GM12878 (cell line): ENCODE data around the gene TMEM170B. TPM values are rescaled to one million over a fixed set of nuclear protein-coding genes. Genes with fewer than 3 reads are reported as not detected.

Experiments used
- ATAC-seq: fragments of 200-7000 bp; cut with Tn5 transposase; 3 replicates; pipeline ENCODE4 v1.9.1; 2020; ENCODE audit warnings: mild to moderate bottlenecking, moderate library complexity
- BruUV-seq: library from RNA; stranded (reverse); fragments of 400-500 nt; replicated peaks from 2 replicates; lab custom pipeline; 2021; lab: Mats Ljungman, UMichigan
- CTCF ChIA-PET: fragments of 300-600 bp; sonication (Branson Sonifier 250); formaldehyde crosslinking; extraction: SDS; loops from one replicate; lab custom pipeline; 2021; ENCODE audit warnings: inconsistent platforms; lab: Yijun Ruan, JAX
- POLR2A ChIA-PET: fragments of 350-600 bp; formaldehyde crosslinking; extraction: SDS; loops from one replicate; lab custom pipeline; 2021; ENCODE audit warnings: inconsistent platforms; lab: Charles Lee
- RAD21 ChIA-PET: fragments of 300-600 bp; sonication (Branson Sonifier 250); formaldehyde crosslinking; loops from one replicate; lab custom pipeline; 2023; ENCODE audit warnings: antibody characterized with exemption; ENCODE audit not compliant: unreplicated experiment; lab: Charles Lee
- SMC1A ChIA-PET: fragments of 300-600 bp; sonication (Branson Sonifier 250); formaldehyde crosslinking; loops from one replicate; lab custom pipeline; 2023; ENCODE audit not compliant: unreplicated experiment, uncharacterized antibody; lab: Charles Lee
- DNase-seq: peaks from one replicate; pipeline ENCODE4 v3.0.0-alpha.2; 2011; ENCODE audit warnings: low read depth, low spot score
- FAIRE-seq: peaks from 3 replicates; lab custom pipeline; 2011; peaks lifted over from hg19 to GRCh38; lab: Jason Lieb, UNC
- H2AFZ ChIP-seq: 2 replicates; pipeline ENCODE4 v1.6.0; 2011; ENCODE audit warnings: low read depth, low read length, control low read depth; ENCODE audit not compliant: control insufficient read depth
- H3K27ac ChIP-seq: 2 replicates; pipeline ENCODE4 v1.5.1; 2011; ENCODE audit warnings: control low read depth; ENCODE audit not compliant: control insufficient read depth, insufficient read depth
- H3K27me3 ChIP-seq, 2 experiments: replicated peaks in 1 of 2; 2 replicates each; pipeline versions ENCODE4 v1.6.0 to v1.6.1; 2011; ENCODE audit warnings: low read length in 1 of 2; ENCODE audit not compliant: control insufficient read depth in 2 of 2, insufficient read depth in 2 of 2
- H3K36me3 ChIP-seq, 2 experiments: 2 replicates each; pipeline ENCODE4 v1.5.1; 2011; ENCODE audit warnings: low read length in 1 of 2; ENCODE audit not compliant: control insufficient read depth in 2 of 2, insufficient read depth in 2 of 2
- H3K4me1 ChIP-seq: 2 replicates; pipeline ENCODE4 v1.6.1; 2011; ENCODE audit warnings: mild to moderate bottlenecking, low read length, moderate library complexity, mixed read lengths; ENCODE audit not compliant: control insufficient read depth, insufficient read depth
- H3K4me2 ChIP-seq: 2 replicates; pipeline ENCODE4 v1.6.0; 2011; ENCODE audit warnings: control low read depth; ENCODE audit not compliant: control insufficient read depth, insufficient read depth
- H3K4me3 ChIP-seq: fragments of 200-600 bp; sonication (generic); 2 replicates; pipeline ENCODE4 v1.5.1; 2016
- H3K79me2 ChIP-seq: 2 replicates; pipeline ENCODE4 v1.6.0; 2011; ENCODE audit warnings: low read length; ENCODE audit not compliant: control insufficient read depth, insufficient read depth
- H3K9ac ChIP-seq: 2 replicates; pipeline ENCODE4 v1.8.0; 2011; ENCODE audit warnings: low read length, control low read depth, mixed read lengths; ENCODE audit not compliant: control insufficient read depth, insufficient read depth
- H3K9me3 ChIP-seq: replicated peaks from 3 replicates; pipeline ENCODE4 v1.5.1; 2011; ENCODE audit warnings: mild to moderate bottlenecking, low read length; ENCODE audit not compliant: control insufficient read depth, insufficient read depth
- H4K20me1 ChIP-seq: 2 replicates; pipeline ENCODE4 v1.6.0; 2011; ENCODE audit not compliant: control insufficient read depth, insufficient read depth
- ATF7 ChIP-seq: fragments of 450-650 bp; IDR thresholded peaks from 2 replicates; pipeline ENCODE4 v1.6.1; 2016; ENCODE audit warnings: low read depth, mild to moderate bottlenecking
- CEBPB ChIP-seq, 2 experiments: fragments of 150-350 bp in 1 of 2; IDR thresholded peaks; 2 replicates each; pipeline ENCODE4 v1.6.1; 2012 to 2014; ENCODE audit warnings: low read depth in 2 of 2, low read length in 2 of 2, borderline replicate concordance in 1 of 2, inconsistent platforms in 1 of 2
- CHD1 ChIP-seq: IDR thresholded peaks from 2 replicates; pipeline ENCODE4 v1.6.1; 2012; ENCODE audit warnings: low read depth, low read length, improper control_type of control experiment
- JUNB ChIP-seq: IDR thresholded peaks from 2 replicates; pipeline ENCODE4 v1.6.1; 2016; ENCODE audit warnings: antibody characterized with exemption, mild to moderate bottlenecking
- KAT2A ChIP-seq: conservative IDR thresholded peaks from 2 replicates; pipeline ENCODE4 v1.6.1; 2011; ENCODE audit warnings: low read depth, low read length; ENCODE audit not compliant: control insufficient read depth
- RBBP5 ChIP-seq: fragments of 200-600 bp; sonication (generic); conservative IDR thresholded peaks from 2 replicates; pipeline ENCODE4 v1.6.1; 2016
- TCF3 ChIP-seq: IDR thresholded peaks from 2 replicates; pipeline ENCODE4 v1.6.1; 2012; ENCODE audit warnings: low read depth, mild to moderate bottlenecking, low read length, borderline replicate concordance; ENCODE audit not compliant: insufficient read depth
- WRNIP1 ChIP-seq: IDR thresholded peaks from 2 replicates; pipeline ENCODE4 v1.6.1; 2011; ENCODE audit warnings: low read depth, low read length, improper control_type of control experiment, borderline replicate concordance
- ZNF217 ChIP-seq: fragments of 450-650 bp; IDR thresholded peaks from 2 replicates; pipeline ENCODE4 v1.6.1; 2017; ENCODE audit warnings: antibody characterized with exemption, mild to moderate bottlenecking
- ZZZ3 ChIP-seq: IDR thresholded peaks from 2 replicates; pipeline ENCODE4 v1.6.1; 2011; ENCODE audit warnings: low read depth; ENCODE audit not compliant: control insufficient read depth, insufficient read length
- WGBS: methylation state at CpG from one replicate; pipeline ENCODE4 v1.1.6; 2016; ENCODE audit warnings: low lambda C conversion rate; ENCODE audit not compliant: insufficient replicate concordance, insufficient coverage; ENCODE audit errors: missing lambda C conversion rate; 5-methylcytosine and 5-hydroxymethylcytosine counted together
- in situ Hi-C: fragments of 300-500 bp; cut with MboI; formaldehyde crosslinking; loops from 9 replicates; pipeline ENCODE4 v1.14.3; 2018; ENCODE audit warnings: mixed read lengths
- intact Hi-C: fragments of 100-400 bp; cut with micrococcal nuclease; formaldehyde crosslinking; loops from one replicate; pipeline ENCODE4 v1.14.2; 2022; ENCODE audit not compliant: unreplicated experiment
- polyA plus RNA-seq, 11 experiments: library from polyadenylated mRNA; depleted of rRNA in 4 of 11; unstranded in 6 of 11; stranded (reverse) in 5 of 11; fragments of >200 nt; fragmentation: Nextera tagmentation in 4 of 11; fragmentation: Illumina TruSeq in 1 of 11; extraction: Ambion mirVana in 4 of 11; extraction: Trizol in 1 of 11; gene quantifications; 1 replicate in 1 of 11; 2 replicates in 10 of 11; pipeline versions ENCODE4 v1.2.1 to v1.2.3, GENCODE V29; 2011 to 2016; ENCODE audit warnings: inconsistent platforms in 2 of 11, missing spikeins in 2 of 11, low read depth in 1 of 11
- total RNA-seq, 4 experiments: library from RNA; depleted of rRNA in 3 of 4; stranded (reverse); fragments of >200 nt in 3 of 4; fragmentation: Illumina TruSeq in 1 of 4; extraction: Trizol in 1 of 4; gene quantifications; 2 replicates each; pipeline versions ENCODE4 v1.2.1 to v1.2.3, GENCODE V29; 2013 to 2021
- TF ChIP-seq, protein P1 (sequence below): fragments of 450-650 bp; IDR thresholded peaks from 2 replicates; pipeline ENCODE4 v1.6.1; 2017; ENCODE audit warnings: mild to moderate bottlenecking
- TF ChIP-seq, protein P2 (sequence below): IDR thresholded peaks from 2 replicates; pipeline ENCODE4 v1.6.1; 2012; ENCODE audit warnings: mild to moderate bottlenecking, low read depth, low read length

Gene TMEM170B
- total and polyA plus RNA-seq, 10 of the 15 experiments (the other 5 are each of a cell fraction or from before 2014, with no cell fraction given): 0.38 to 10.3 (median 4.2) TPM

DNA sequence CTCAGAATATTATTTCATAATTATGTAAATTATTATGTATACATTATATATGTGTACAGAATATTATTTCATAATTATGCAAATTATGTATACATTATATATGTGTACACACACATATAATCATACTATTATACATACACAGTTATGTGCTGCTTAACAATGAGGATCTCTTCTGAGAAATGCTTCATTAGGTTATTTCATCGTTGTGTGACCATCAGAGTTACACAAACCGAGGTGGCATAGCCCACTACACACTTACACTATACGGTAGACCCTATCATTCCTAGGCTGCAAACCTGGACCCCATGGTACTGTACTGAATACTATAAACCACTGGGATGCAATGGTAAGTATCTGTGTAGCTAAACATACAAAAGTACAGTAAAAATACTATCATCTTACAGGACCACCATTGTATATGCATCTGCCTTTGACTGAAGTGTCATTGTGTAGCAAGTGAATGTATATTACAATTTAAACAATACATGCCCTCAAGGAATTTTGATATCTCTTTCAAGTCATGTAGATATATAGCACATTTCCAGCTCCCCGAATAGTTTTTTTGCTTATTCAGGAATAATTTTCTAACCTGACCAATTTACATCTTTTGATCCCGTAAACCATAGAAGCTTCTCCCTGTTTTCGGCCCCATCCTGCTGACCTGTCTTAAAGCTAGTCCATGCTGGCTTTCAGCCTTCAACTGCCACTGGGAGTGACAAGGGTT lies 71.2 kb downstream of the TMEM170B start (continued):
- TF ChIP-seq WRNIP1: no peak
- no peak for TF ChIP-seq RBBP5
- TF ChIP-seq JUNB: no peak
- no peak for TF ChIP-seq CEBPB (IDR thresholded peaks at IDR 0.05; ENCODE audit: borderline replicate concordance in 1 of 2, low read depth in 2 of 2, low read length in 2 of 2)
- TF ChIP-seq, protein P1, sequence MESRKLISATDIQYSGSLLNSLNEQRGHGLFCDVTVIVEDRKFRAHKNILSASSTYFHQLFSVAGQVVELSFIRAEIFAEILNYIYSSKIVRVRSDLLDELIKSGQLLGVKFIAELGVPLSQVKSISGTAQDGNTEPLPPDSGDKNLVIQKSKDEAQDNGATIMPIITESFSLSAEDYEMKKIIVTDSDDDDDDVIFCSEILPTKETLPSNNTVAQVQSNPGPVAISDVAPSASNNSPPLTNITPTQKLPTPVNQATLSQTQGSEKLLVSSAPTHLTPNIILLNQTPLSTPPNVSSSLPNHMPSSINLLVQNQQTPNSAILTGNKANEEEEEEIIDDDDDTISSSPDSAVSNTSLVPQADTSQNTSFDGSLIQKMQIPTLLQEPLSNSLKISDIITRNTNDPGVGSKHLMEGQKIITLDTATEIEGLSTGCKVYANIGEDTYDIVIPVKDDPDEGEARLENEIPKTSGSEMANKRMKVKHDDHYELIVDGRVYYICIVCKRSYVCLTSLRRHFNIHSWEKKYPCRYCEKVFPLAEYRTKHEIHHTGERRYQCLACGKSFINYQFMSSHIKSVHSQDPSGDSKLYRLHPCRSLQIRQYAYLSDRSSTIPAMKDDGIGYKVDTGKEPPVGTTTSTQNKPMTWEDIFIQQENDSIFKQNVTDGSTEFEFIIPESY: no peak

DNA sequence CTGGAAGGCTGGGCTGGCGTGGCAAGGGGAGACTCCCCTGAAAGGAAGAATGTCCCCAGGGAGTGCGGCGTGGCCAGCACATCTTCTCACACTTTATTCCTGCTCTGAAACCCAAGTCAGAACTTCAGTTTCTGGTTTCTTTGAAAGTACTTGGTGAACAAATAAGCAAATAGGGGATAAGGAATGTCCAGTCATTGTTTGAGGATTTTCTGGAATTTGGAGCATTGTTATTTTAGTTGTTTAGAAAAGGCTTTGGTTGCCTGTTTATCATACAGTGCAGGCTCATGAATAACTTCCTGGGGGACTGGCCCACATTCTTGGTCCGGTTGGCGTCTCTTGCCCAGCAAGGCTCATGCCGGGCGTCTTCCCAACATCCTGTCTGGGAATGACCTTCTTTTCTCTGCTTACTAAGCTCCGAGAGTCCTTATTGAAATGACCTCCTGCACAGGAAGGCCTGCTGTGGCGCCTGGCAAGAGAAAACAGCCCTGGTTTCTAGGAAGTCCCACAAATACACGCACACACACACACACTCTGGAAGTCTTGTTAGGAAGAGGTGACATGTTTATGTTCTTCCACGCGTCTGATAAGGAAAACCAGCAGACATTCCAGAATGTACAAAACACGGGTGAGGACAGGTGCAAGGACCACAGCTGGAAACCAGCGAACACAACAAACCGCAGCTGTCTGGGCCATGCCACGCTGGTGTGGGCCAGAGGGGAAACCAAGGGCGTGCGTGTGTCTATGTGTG lies 71.9 kb downstream of the TMEM170B start:
- POLR2A ChIA-PET: no interaction called here
- CTCF ChIA-PET: no interaction called here
- no peak overlapping the region for H2AFZ ChIP-seq
- no peak overlapping the region for H3K4me3 ChIP-seq
- intact Hi-C loops: no loop called here
- H3K27me3 ChIP-seq: peaks cover 0 to 3% of the 10 kb centered on the region in 2 experiments; a peak in 2 of 4 replicates
- RAD21 ChIA-PET: no interaction called here
- no peak for TF ChIP-seq CHD1
- no peak for TF ChIP-seq TCF3
- TF ChIP-seq, protein P2, sequence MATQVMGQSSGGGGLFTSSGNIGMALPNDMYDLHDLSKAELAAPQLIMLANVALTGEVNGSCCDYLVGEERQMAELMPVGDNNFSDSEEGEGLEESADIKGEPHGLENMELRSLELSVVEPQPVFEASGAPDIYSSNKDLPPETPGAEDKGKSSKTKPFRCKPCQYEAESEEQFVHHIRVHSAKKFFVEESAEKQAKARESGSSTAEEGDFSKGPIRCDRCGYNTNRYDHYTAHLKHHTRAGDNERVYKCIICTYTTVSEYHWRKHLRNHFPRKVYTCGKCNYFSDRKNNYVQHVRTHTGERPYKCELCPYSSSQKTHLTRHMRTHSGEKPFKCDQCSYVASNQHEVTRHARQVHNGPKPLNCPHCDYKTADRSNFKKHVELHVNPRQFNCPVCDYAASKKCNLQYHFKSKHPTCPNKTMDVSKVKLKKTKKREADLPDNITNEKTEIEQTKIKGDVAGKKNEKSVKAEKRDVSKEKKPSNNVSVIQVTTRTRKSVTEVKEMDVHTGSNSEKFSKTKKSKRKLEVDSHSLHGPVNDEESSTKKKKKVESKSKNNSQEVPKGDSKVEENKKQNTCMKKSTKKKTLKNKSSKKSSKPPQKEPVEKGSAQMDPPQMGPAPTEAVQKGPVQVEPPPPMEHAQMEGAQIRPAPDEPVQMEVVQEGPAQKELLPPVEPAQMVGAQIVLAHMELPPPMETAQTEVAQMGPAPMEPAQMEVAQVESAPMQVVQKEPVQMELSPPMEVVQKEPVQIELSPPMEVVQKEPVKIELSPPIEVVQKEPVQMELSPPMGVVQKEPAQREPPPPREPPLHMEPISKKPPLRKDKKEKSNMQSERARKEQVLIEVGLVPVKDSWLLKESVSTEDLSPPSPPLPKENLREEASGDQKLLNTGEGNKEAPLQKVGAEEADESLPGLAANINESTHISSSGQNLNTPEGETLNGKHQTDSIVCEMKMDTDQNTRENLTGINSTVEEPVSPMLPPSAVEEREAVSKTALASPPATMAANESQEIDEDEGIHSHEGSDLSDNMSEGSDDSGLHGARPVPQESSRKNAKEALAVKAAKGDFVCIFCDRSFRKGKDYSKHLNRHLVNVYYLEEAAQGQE: no peak
- no peak for TF ChIP-seq ZZZ3
- TF ChIP-seq ATF7: no peak
- TF ChIP-seq KAT2A: no peak
- TF ChIP-seq ZNF217: no peak
- no peak overlapping the region for H3K4me2 ChIP-seq
- no peak for FAIRE-seq
- WGBS: 53% methylated on average over 18 of the region's 18 CpGs
- no peaks in the 10 kb centered on the region for H4K20me1 ChIP-seq
- ATAC-seq: no peak
- no peaks in the 10 kb centered on the region for H3K36me3 ChIP-seq
- no peak for DNase-seq
- H3K27ac ChIP-seq: no peak overlapping the region
- no peak overlapping the region for H3K9ac ChIP-seq
- H3K4me1 ChIP-seq: no peaks in the 10 kb centered on the region
- H3K79me2 ChIP-seq: no peaks in the 10 kb centered on the region
- no TSS peak for BruUV-seq
- H3K9me3 ChIP-seq: no peaks in the 10 kb centered on the region
- in situ Hi-C loops: no loop called here
- SMC1A ChIA-PET: interaction anchor here (0.5 to 0.9 kb wide), 3 partner anchors 12 to 204 kb away, joined by 3 to 4 read pairs (median 3); no protein-coding TSS in a partner anchor
